ENCODE results near the gene FLCN. TPM values are rescaled to one million over a fixed set of nuclear protein-coding genes. Genes with fewer than 3 reads are reported as not detected.

Gene FLCN
- total RNA-seq, 1 donor from 2014 or later: 82.0 TPM

GRCh38 chr17:17217995-17218394 lies 19.0 kb downstream of the FLCN start:
- Histone ChIP-seq H3K27ac (no peak overlapping the region), H3K27me3 (no peaks in the 10 kb centered on the region), H3K4me3 (no peak overlapping the region), H3K4me1 (no peaks in the 10 kb centered on the region), H3K9me3 (no peaks in the 10 kb centered on the region), H3K36me3 (peaks cover 0 to 93% of the 10 kb centered on the region in 2 donors)
- intact Hi-C loops (cut with DNase I): no loop called here
- no peak for TF ChIP-seq POLR2AphosphoS5 (IDR thresholded peaks at IDR 0.05; ENCODE audit: insufficient read depth in 1 of 2, low read depth in 1 of 2)
- TF ChIP-seq CTCF (IDR thresholded peaks at IDR 0.05): no peak
- no peak for TF ChIP-seq POLR2A (IDR thresholded peaks at IDR 0.05)
- no peak for DNase-seq (ENCODE audit: extremely low spot score in 2 of 2)

- no peak for TF ChIP-seq POLR2AphosphoS5 (IDR thresholded peaks at IDR 0.05; ENCODE audit: insufficient read depth in 1 of 2, low read depth in 1 of 2)
- no peak for DNase-seq (ENCODE audit: extremely low spot score in 2 of 2)
- Histone ChIP-seq H3K4me1 (no peaks in the 10 kb centered on the region), H3K4me3 (no peak overlapping the region), H3K27me3 (no peaks in the 10 kb centered on the region), H3K27ac (no peak overlapping the region), H3K36me3 (peaks cover 0 to 89% of the 10 kb centered on the region in 2 donors), H3K9me3 (no peaks in the 10 kb centered on the region)
- intact Hi-C loops (cut with DNase I): no loop called here
Measured at GRCh38 chr17:17216776-17217175, 20.2 kb downstream of the FLCN start.

GRCh38 chr17:17216236-17216635 lies 20.7 kb downstream of the FLCN start:
- DNase-seq (ENCODE audit: extremely low spot score in 2 of 2): no peak
- Histone ChIP-seq H3K27me3 (no peaks in the 10 kb centered on the region), H3K36me3 (peaks cover 0 to 84% of the 10 kb centered on the region in 2 donors), H3K27ac (no peak overlapping the region), H3K9me3 (no peaks in the 10 kb centered on the region), H3K4me3 (no peak overlapping the region), H3K4me1 (no peaks in the 10 kb centered on the region)
- intact Hi-C loops (cut with DNase I): no loop called here
- TF ChIP-seq POLR2A (IDR thresholded peaks at IDR 0.05): no peak
- TF ChIP-seq CTCF (IDR thresholded peaks at IDR 0.05): no peak
- no peak for TF ChIP-seq POLR2AphosphoS5 (IDR thresholded peaks at IDR 0.05; ENCODE audit: insufficient read depth in 1 of 2, low read depth in 1 of 2)

- Histone ChIP-seq H3K4me3 (no peak overlapping the region), H3K9me3 (no peaks in the 10 kb centered on the region), H3K4me1 (no peaks in the 10 kb centered on the region), H3K27ac (no peak overlapping the region), H3K27me3 (no peaks in the 10 kb centered on the region), H3K36me3 (peaks cover 0 to 77% of the 10 kb centered on the region in 2 donors)
- TF ChIP-seq POLR2A (IDR thresholded peaks at IDR 0.05) (no peak), CTCF (IDR thresholded peaks at IDR 0.05) (no peak), POLR2AphosphoS5 (IDR thresholded peaks at IDR 0.05; ENCODE audit: insufficient read depth in 1 of 2, low read depth in 1 of 2) (no peak)
- DNase-seq (ENCODE audit: extremely low spot score in 2 of 2): no peak
- intact Hi-C loops (cut with DNase I): no loop called here
Measured at GRCh38 chr17:17215575-17215974, 21.4 kb downstream of the FLCN start.

- no peaks in the 10 kb centered on the region for H3K9me3 ChIP-seq
- DNase-seq (ENCODE audit: extremely low spot score in 2 of 2): no peak
- no peaks in the 10 kb centered on the region for H3K27me3 ChIP-seq
- peaks cover 0 to 70% of the 10 kb centered on the region in 2 donors for H3K36me3 ChIP-seq
- intact Hi-C loops (cut with DNase I): no loop called here
- H3K4me1 ChIP-seq: no peaks in the 10 kb centered on the region
- no peak for TF ChIP-seq POLR2AphosphoS5 (IDR thresholded peaks at IDR 0.05; ENCODE audit: insufficient read depth in 1 of 2, low read depth in 1 of 2)
- TF ChIP-seq CTCF (IDR thresholded peaks at IDR 0.05): no peak
- H3K4me3 ChIP-seq: no peak overlapping the region
- H3K27ac ChIP-seq: no peak overlapping the region
Measured at GRCh38 chr17:17214646-17215436, 22.1 kb downstream of the FLCN start.

All from vagina (tissue), 2 donors.